Measurements from ENCODE around the gene YTHDC2. TPM values are rescaled to one million over a fixed set of nuclear protein-coding genes. Genes with fewer than 3 reads are reported as not detected.

YTHDC2 gene
- polyA plus RNA-seq, 1 donor (not counting 4 experiments of a cell fraction or from before 2014, with no cell fraction given), result 15.2 TPM

DNA sequence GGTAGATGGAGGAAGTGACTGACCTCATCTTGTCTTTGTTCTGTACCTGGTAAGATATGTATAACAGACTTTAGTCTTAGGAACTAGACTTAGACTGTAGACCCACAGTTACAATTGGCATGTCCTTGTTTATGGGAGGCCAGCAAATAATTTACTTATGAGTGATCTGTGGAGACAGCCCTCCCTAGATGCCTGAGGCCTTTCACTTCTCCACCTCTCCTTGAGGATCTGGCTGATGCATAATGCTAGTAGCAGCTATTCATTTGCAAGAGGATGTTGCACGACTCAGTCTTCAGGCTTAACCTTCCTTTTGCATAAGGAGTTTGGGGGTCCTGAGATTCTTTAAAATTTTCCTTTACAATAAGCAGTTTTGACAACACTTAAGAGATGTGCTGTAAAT lies 100.7 kb downstream of the YTHDC2 start:
- TF ChIP-seq CTCF (optimal IDR thresholded peaks at IDR 0.05 in 1 of 3, IDR thresholded peaks at IDR 0.05 in 1 of 3, conservative IDR thresholded peaks at IDR 0.05 in 1 of 3; ENCODE audit: extremely low read depth in 1 of 3, insufficient read depth in 2 of 3, low read length in 3 of 3), result no peak
- no peak for TF ChIP-seq EZH2 (IDR thresholded peaks at IDR 0.05; ENCODE audit: low read length)
- no peaks in the 10 kb centered on the region for H4K20me1 ChIP-seq (ENCODE audit: control insufficient read depth, extremely low read depth, insufficient read depth, low read length)
- no peak overlapping the region for H3K4me2 ChIP-seq (ENCODE audit: control insufficient read depth, extremely low read depth, insufficient read depth, low read depth, low read length)
- dilution Hi-C loops (cut with MboI; ENCODE audit: extremely low pct_ligation_motif_present, low sequenced_read_pairs), result no loop called here
- no peaks in the 10 kb centered on the region for H3K9me1 ChIP-seq (ENCODE audit: control insufficient read depth, extremely low read depth, insufficient read depth, low read length)
- H3K4me1 ChIP-seq (ENCODE audit: control insufficient read depth, extremely low read depth, insufficient read depth, low read length), result no peaks in the 10 kb centered on the region
- no peak overlapping the region for H3K27ac ChIP-seq (ENCODE audit: control insufficient read depth, insufficient read depth, low read length)
- DNase-seq (ENCODE audit: low read depth, low spot score) (no peak), FAIRE-seq (peak; percentile 29)
- no peak overlapping the region for H3K4me3 ChIP-seq (ENCODE audit: control insufficient read depth in 2 of 3, extremely low read depth in 1 of 3, insufficient read depth in 2 of 3, low read depth in 1 of 3, low read length in 3 of 3)
- H3K9me3 ChIP-seq (ENCODE audit: control insufficient read depth, low read depth, low read length), result no peaks in the 10 kb centered on the region
- H2AFZ ChIP-seq (ENCODE audit: control insufficient read depth, low read length), result no peak overlapping the region
- no peak overlapping the region for H3K9ac ChIP-seq (ENCODE audit: control insufficient read depth, extremely low read depth, insufficient read depth, low read length)
- H3K36me3 ChIP-seq (ENCODE audit: control insufficient read depth in 2 of 2, extremely low read depth in 1 of 2, insufficient read depth in 2 of 2, low read length in 2 of 2), result no peaks in the 10 kb centered on the region
- peaks cover 3% of the 10 kb centered on the region for H3K27me3 ChIP-seq (ENCODE audit: control insufficient read depth, extremely low read depth, insufficient read depth, low read length)
- no peaks in the 10 kb centered on the region for H3K79me2 ChIP-seq (ENCODE audit: control insufficient read depth, insufficient read depth, low read length)

DNA sequence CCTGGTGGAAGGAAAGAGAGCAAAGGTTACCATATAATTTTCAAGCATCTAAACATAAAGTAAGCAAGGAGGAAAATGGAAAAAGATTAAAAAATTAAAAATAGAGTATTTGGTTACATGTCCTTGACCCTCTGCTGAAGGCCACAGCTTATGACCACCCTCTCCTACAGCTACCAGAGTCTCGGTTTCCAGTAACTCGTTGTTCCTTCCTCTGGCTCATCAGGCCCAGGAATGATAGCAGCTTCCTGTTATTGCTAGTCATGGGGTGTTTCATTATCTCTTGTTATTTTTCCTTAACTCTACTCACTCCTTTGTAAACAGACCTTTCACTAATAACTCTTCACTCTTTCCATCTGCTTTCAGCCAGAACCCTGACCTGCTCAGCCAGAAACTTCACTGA lies 102.2 kb downstream of the YTHDC2 start:
- DNase-seq (ENCODE audit: low read depth, low spot score), result no peak
- H3K36me3 ChIP-seq (ENCODE audit: control insufficient read depth in 2 of 2, extremely low read depth in 1 of 2, insufficient read depth in 2 of 2, low read length in 2 of 2), result no peaks in the 10 kb centered on the region
- FAIRE-seq, result no peak

More for the DNA sequence above, 102.2 kb downstream of the YTHDC2 start:
- H3K4me2 ChIP-seq (ENCODE audit: control insufficient read depth, extremely low read depth, insufficient read depth, low read depth, low read length), result no peak overlapping the region
- H3K27ac ChIP-seq (ENCODE audit: control insufficient read depth, insufficient read depth, low read length), result no peak overlapping the region
- H4K20me1 ChIP-seq (ENCODE audit: control insufficient read depth, extremely low read depth, insufficient read depth, low read length), result no peaks in the 10 kb centered on the region
- dilution Hi-C loops (cut with MboI; ENCODE audit: extremely low pct_ligation_motif_present, low sequenced_read_pairs), result no loop called here
- no peak overlapping the region for H3K9ac ChIP-seq (ENCODE audit: control insufficient read depth, extremely low read depth, insufficient read depth, low read length)
- no peak overlapping the region for H2AFZ ChIP-seq (ENCODE audit: control insufficient read depth, low read length)
- no peaks in the 10 kb centered on the region for H3K4me1 ChIP-seq (ENCODE audit: control insufficient read depth, extremely low read depth, insufficient read depth, low read length)
- no peaks in the 10 kb centered on the region for H3K9me1 ChIP-seq (ENCODE audit: control insufficient read depth, extremely low read depth, insufficient read depth, low read length)
- H3K9me3 ChIP-seq (ENCODE audit: control insufficient read depth, low read depth, low read length), result no peaks in the 10 kb centered on the region
- no peak for TF ChIP-seq EZH2 (IDR thresholded peaks at IDR 0.05; ENCODE audit: low read length)
- no peak for TF ChIP-seq CTCF (optimal IDR thresholded peaks at IDR 0.05 in 1 of 3, IDR thresholded peaks at IDR 0.05 in 1 of 3, conservative IDR thresholded peaks at IDR 0.05 in 1 of 3; ENCODE audit: extremely low read depth in 1 of 3, insufficient read depth in 2 of 3, low read length in 3 of 3)
- peaks cover 3% of the 10 kb centered on the region for H3K27me3 ChIP-seq (ENCODE audit: control insufficient read depth, extremely low read depth, insufficient read depth, low read length)
- H3K4me3 ChIP-seq (ENCODE audit: control insufficient read depth in 2 of 3, extremely low read depth in 1 of 3, insufficient read depth in 2 of 3, low read depth in 1 of 3, low read length in 3 of 3), result no peak overlapping the region
- no peaks in the 10 kb centered on the region for H3K79me2 ChIP-seq (ENCODE audit: control insufficient read depth, insufficient read depth, low read length)

Data from keratinocyte (primary cell).